Bone marrow (tissue), 2 donors: ENCODE measurements around the gene ILKAP.
"Not testable (repeated sequence)": the region's sequence is repeated elsewhere in the genome, so short reads cannot be mapped to it uniquely, and the experiment has no call there.

ENCODE experiments used
- DNase-seq, 2 donors: peaks; one replicate each; lab custom pipeline; 2025; lab: John Stamatoyannopoulos, UW

Gene ILKAP

GRCh38 chr2:238202326-238203093 lies 985 bp downstream of the ILKAP start:
- DNase-seq = no peak

- no peak for DNase-seq
Observed at GRCh38 chr2:238190445-238190844, 13.1 kb downstream of the ILKAP start.

GRCh38 chr2:238187618-238188548 lies 15.6 kb downstream of the ILKAP start:
- no peak for DNase-seq

GRCh38 chr2:238183821-238184220 lies 19.7 kb downstream of the ILKAP start:
- no peak for DNase-seq

- DNase-seq = no peak
Observed at GRCh38 chr2:238182362-238182761, 21.1 kb downstream of the ILKAP start.

GRCh38 chr2:238180554-238180953 lies 22.9 kb downstream of the ILKAP start:
- DNase-seq = no peak

- no peak for DNase-seq
Observed at GRCh38 chr2:238176613-238177012, 26.9 kb downstream of the ILKAP start.

GRCh38 chr2:238174701-238175100 lies 28.8 kb downstream of the ILKAP start:
- DNase-seq = no peak

- DNase-seq = no peak
Observed at GRCh38 chr2:238174291-238174690, 29.2 kb downstream of the ILKAP start.

GRCh38 chr2:238173692-238174091 lies 29.8 kb downstream of the ILKAP start:
- no peak for DNase-seq

- DNase-seq = no peak
Observed at GRCh38 chr2:238172439-238172838, 31.1 kb downstream of the ILKAP start.

- no peak for DNase-seq
Observed at GRCh38 chr2:238171575-238172187, 31.8 kb downstream of the ILKAP start.

- DNase-seq = not testable (repeated sequence)
Observed at GRCh38 chr2:238171072-238171431, 32.4 kb downstream of the ILKAP start.

GRCh38 chr2:238170386-238171071 lies 33.0 kb downstream of the ILKAP start:
- no peak for DNase-seq

GRCh38 chr2:238169708-238170251 lies 33.7 kb downstream of the ILKAP start:
- no peak for DNase-seq

- DNase-seq = no peak
Observed at GRCh38 chr2:238169048-238169707, 34.3 kb downstream of the ILKAP start.

GRCh38 chr2:238168196-238169047 lies 35.1 kb downstream of the ILKAP start:
- DNase-seq = no peak

GRCh38 chr2:238167761-238168160 lies 35.7 kb downstream of the ILKAP start:
- no peak for DNase-seq

- no peak for DNase-seq
Observed at GRCh38 chr2:238167344-238167715, 36.2 kb downstream of the ILKAP start.
